Measurements from ENCODE around the gene ASTN2. TPM values are rescaled to one million over a fixed set of nuclear protein-coding genes. Genes with fewer than 3 reads are reported as not detected.

Gene ASTN2
- total RNA-seq, 1 donor from 2014 or later: 7.3 TPM

DNA sequence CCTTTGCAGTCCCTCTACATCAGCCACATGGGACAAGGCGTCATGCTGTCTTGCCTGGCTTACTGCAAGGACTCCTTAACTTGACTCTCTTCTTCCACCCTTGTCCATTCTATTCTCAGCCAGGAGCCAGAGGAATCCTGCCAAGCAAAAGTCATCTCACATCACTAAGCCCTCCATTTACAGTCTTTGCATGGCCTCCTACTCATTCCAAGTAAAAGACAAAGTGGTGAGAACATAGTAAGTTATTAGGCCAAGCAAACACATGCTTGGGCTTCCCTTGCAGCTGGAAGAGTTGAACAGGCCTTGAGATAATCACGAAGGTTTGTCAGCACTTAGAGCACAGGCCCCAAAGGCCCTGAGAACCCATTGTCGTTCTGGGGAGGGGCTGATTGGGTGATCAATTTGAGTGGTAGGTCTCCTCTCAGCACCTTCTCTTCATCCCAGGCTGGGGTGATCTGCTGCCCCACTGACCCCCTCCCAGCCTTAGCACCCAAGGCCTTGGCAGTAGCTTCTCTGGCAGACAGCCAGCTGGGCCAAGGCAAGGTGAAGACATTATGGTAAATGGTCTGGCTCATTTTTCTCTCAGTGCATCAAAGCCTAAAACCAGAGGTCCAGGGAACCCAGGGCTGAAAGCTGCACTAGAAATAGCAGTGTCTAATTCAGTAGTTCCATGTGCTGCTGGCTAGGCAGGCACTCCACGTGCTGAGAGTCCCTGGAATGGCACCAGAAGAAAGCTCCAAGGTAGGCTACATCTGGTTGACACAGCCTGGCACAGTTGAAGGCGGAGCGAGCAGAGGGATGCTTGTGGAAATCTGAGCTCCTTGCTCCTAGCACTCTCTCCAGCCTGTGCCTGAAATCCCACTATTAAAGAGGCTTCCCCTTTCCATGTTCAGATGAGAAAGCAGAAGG, 121.4 kb downstream of the ASTN2 start:
- Histone ChIP-seq H3K36me3 (ENCODE audit: control insufficient read depth in 3 of 3, insufficient read depth in 3 of 3, low read length in 3 of 3) (no peaks in the 10 kb centered on the region), H3K27me3 (ENCODE audit: control insufficient read depth in 3 of 3, insufficient read depth in 3 of 3, low read length in 3 of 3) (no peaks in the 10 kb centered on the region), H3K4me1 (ENCODE audit: control insufficient read depth in 3 of 3, insufficient read depth in 3 of 3, low read length in 3 of 3) (peaks cover 0 to 2% (median 0%) of the 10 kb centered on the region in 3 donors), H3K27ac (ENCODE audit: low read depth, low read length) (no peak overlapping the region), H3K9me3 (ENCODE audit: control insufficient read depth in 3 of 3, low read length in 3 of 3) (no peaks in the 10 kb centered on the region), H3K9ac (ENCODE audit: low read depth in 1 of 3, low read length in 3 of 3) (no peak overlapping the region), H3K4me3 (ENCODE audit: low read length in 3 of 3) (no peak overlapping the region)

DNA sequence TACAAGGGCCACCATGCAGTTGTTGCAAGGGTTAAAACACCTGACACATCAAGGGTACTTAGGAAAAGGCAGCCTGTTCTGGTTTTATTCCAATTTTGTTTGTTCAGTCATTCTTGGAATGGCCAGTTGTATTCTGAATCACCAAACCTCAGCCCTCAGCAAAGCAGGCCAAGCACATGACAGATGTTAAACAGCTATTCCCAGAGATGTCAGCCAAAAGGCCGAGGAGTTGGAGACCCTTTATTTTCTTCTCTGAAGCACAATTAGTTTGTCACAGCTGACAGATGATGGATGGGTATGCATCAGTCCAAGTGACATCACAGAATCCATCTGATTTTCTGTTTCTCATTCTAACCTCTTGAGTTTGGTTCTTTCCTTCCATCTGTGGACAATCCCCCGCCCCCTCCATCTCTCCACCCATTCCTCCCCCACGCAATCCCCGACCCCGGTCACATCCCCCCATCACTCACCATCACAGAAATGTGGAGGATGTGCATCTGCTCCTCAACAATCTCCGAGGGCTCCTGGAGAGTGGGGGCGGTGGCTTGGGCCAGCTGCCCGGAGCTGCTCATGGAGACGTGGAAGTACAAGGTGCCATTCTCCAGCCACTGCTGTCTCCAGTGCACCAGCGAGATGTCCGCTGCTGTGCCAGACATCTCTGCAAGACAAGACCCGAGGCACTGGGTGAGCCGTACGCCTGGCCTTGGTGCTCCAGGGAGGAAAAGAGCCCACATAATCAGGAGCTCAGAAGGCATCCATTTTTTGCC, 123.8 kb downstream of the ASTN2 start:
- H3K27ac ChIP-seq (ENCODE audit: low read depth, low read length): no peak overlapping the region
- no peaks in the 10 kb centered on the region for H3K36me3 ChIP-seq (ENCODE audit: control insufficient read depth in 3 of 3, insufficient read depth in 3 of 3, low read length in 3 of 3)
- no peak overlapping the region for H3K4me3 ChIP-seq (ENCODE audit: low read length in 3 of 3)
- no peaks in the 10 kb centered on the region for H3K9me3 ChIP-seq (ENCODE audit: control insufficient read depth in 3 of 3, low read length in 3 of 3)
- peaks cover 0 to 2% (median 0%) of the 10 kb centered on the region in 3 donors for H3K4me1 ChIP-seq (ENCODE audit: control insufficient read depth in 3 of 3, insufficient read depth in 3 of 3, low read length in 3 of 3)
- no peak overlapping the region for H3K9ac ChIP-seq (ENCODE audit: low read depth in 1 of 3, low read length in 3 of 3)
- H3K27me3 ChIP-seq (ENCODE audit: control insufficient read depth in 3 of 3, insufficient read depth in 3 of 3, low read length in 3 of 3): no peaks in the 10 kb centered on the region

DNA sequence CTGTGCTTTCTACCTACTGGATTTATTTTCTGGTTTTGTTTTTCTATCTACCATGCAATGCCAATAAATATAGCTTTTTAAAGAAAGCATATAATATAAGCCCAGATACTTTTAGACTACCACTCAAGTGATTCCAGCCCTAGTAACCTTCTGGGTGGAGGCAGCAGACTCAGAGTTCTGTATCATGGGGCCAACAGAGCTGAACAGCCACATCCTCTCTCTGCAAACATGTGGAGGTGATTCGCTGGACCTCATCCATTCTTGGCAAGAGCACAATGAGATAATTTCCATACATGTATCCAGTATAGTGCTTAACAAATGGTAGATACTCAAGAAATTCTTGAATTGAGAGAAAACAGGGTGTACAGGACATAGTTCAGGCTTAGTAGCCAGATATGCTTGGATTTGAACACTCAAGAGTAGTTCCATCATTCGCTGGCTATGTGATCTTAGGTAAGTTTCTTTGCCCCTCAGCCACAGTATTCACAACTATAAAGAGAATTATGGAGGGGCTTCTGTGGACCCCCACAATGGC, 124.5 kb downstream of the ASTN2 start:
- Histone ChIP-seq H3K4me3 (ENCODE audit: low read length in 3 of 3) (no peak overlapping the region), H3K9ac (ENCODE audit: low read depth in 1 of 3, low read length in 3 of 3) (no peak overlapping the region), H3K36me3 (ENCODE audit: control insufficient read depth in 3 of 3, insufficient read depth in 3 of 3, low read length in 3 of 3) (no peaks in the 10 kb centered on the region)

DNA sequence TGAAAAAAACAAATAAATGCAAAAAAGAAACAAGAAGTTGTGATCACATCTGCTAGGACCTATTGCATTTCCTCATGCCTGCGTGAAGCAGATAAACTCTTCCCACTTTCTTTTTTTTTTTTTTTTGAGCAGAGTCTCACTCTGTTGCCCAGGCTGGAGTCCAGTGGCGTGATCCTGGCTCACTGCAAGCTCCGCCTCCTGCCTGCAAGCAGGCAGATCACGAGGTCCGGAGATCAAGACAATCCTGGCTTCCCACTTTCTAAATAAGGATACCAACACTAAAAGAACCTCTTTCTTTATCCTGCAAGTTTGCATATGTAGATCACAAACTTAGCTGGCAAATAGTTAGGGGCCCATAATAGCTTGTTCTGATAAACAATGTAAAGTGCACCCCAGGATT, 128.6 kb downstream of the ASTN2 start:
- no peak overlapping the region for H3K27ac ChIP-seq (ENCODE audit: low read depth, low read length)
- no peak overlapping the region for H3K9ac ChIP-seq (ENCODE audit: low read depth in 1 of 3, low read length in 3 of 3)
- H3K4me3 ChIP-seq (ENCODE audit: low read length in 3 of 3): no peak overlapping the region
- no peaks in the 10 kb centered on the region for H3K4me1 ChIP-seq (ENCODE audit: control insufficient read depth in 3 of 3, insufficient read depth in 3 of 3, low read length in 3 of 3)
- H3K9me3 ChIP-seq (ENCODE audit: control insufficient read depth in 3 of 3, low read length in 3 of 3): no peaks in the 10 kb centered on the region
- no peaks in the 10 kb centered on the region for H3K27me3 ChIP-seq (ENCODE audit: control insufficient read depth in 3 of 3, insufficient read depth in 3 of 3, low read length in 3 of 3)
- H3K36me3 ChIP-seq (ENCODE audit: control insufficient read depth in 3 of 3, insufficient read depth in 3 of 3, low read length in 3 of 3): no peaks in the 10 kb centered on the region

More for the DNA sequence above, 124.5 kb downstream of the ASTN2 start:
- no peaks in the 10 kb centered on the region for H3K9me3 ChIP-seq (ENCODE audit: control insufficient read depth in 3 of 3, low read length in 3 of 3)
- H3K27ac ChIP-seq (ENCODE audit: low read depth, low read length): no peak overlapping the region
- peaks cover 0 to 2% (median 0%) of the 10 kb centered on the region in 3 donors for H3K4me1 ChIP-seq (ENCODE audit: control insufficient read depth in 3 of 3, insufficient read depth in 3 of 3, low read length in 3 of 3)
- H3K27me3 ChIP-seq (ENCODE audit: control insufficient read depth in 3 of 3, insufficient read depth in 3 of 3, low read length in 3 of 3): no peaks in the 10 kb centered on the region

DNA sequence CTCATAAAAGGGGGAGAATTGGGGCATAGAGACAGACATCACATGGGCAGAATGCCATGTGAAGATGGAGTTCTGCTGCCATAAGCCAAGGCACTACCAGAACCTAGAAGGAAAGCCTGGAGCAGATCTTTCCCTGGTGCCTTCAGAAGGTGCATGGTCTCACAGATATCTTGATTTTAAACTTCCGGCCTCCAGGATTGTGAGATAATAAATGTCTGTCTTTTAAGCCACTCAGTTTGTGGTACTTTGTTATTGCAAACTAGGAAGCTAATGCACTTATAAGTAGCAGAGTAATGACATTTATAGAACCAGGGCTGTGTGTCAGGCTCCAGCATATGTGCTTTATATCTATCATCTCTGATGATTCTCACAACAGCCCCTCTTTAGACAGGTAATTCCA, 130.4 kb downstream of the ASTN2 start:
- no peaks in the 10 kb centered on the region for H3K4me1 ChIP-seq (ENCODE audit: control insufficient read depth in 3 of 3, insufficient read depth in 3 of 3, low read length in 3 of 3)
- H3K36me3 ChIP-seq (ENCODE audit: control insufficient read depth in 3 of 3, insufficient read depth in 3 of 3, low read length in 3 of 3): no peaks in the 10 kb centered on the region
- H3K27me3 ChIP-seq (ENCODE audit: control insufficient read depth in 3 of 3, insufficient read depth in 3 of 3, low read length in 3 of 3): no peaks in the 10 kb centered on the region
- no peak overlapping the region for H3K9ac ChIP-seq (ENCODE audit: low read depth in 1 of 3, low read length in 3 of 3)
- no peak overlapping the region for H3K4me3 ChIP-seq (ENCODE audit: low read length in 3 of 3)
- H3K9me3 ChIP-seq (ENCODE audit: control insufficient read depth in 3 of 3, low read length in 3 of 3): no peaks in the 10 kb centered on the region
- no peak overlapping the region for H3K27ac ChIP-seq (ENCODE audit: low read depth, low read length)

DNA sequence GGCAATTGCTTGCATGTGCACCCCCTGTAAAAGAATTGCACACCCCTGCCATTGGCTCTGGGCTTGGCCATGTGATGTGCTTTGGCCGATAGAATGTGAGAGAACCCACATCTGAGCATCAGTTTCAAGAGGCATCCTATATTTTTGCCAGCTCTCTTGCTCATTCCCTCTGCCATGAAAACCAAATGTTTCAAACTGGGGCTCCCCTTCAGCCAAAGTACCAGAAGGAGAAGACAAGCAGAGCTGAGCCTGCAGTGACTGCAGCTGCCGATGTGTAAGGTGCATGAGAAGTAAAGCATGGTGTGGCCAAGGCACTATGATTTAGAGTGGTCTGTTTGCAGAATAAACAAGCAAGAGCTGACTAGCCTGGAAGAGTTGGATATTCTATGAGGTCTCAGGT, 132.3 kb downstream of the ASTN2 start:
- Histone ChIP-seq H3K9ac (ENCODE audit: low read depth in 1 of 3, low read length in 3 of 3) (no peak overlapping the region), H3K27me3 (ENCODE audit: control insufficient read depth in 3 of 3, insufficient read depth in 3 of 3, low read length in 3 of 3) (no peaks in the 10 kb centered on the region), H3K36me3 (ENCODE audit: control insufficient read depth in 3 of 3, insufficient read depth in 3 of 3, low read length in 3 of 3) (no peaks in the 10 kb centered on the region), H3K9me3 (ENCODE audit: control insufficient read depth in 3 of 3, low read length in 3 of 3) (no peaks in the 10 kb centered on the region), H3K4me1 (ENCODE audit: control insufficient read depth in 3 of 3, insufficient read depth in 3 of 3, low read length in 3 of 3) (no peaks in the 10 kb centered on the region), H3K4me3 (ENCODE audit: low read length in 3 of 3) (no peak overlapping the region), H3K27ac (ENCODE audit: low read depth, low read length) (no peak overlapping the region)

DNA sequence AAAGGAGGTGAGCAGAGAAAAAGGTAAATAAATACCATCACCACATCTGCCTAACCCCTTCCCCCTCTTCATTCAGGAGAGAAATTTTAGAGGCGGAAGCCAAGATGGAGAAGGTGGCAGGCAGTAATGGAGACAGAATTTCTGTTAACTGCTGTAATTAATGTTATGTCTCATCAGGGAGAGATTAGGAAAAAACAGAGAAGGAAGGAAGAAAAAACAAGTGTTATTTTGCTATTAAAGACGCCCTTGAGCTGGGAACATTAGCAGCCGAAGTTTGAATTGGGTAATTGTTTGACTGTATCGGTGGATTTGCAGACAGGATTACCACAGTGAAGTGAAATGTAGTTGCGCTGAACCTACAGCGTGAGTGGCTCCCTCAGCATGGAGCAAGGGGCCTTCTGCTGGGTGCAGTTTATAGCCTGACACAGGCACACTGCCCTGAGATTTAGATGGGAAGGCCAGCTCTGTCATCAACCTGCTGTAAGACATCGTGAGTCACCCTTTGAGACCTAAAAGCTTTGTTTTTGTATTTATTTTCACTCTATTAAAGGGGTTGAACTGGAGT, 136.3 kb downstream of the ASTN2 start:
- no peak overlapping the region for H3K4me3 ChIP-seq (ENCODE audit: low read length in 3 of 3)
- H3K27me3 ChIP-seq (ENCODE audit: control insufficient read depth in 3 of 3, insufficient read depth in 3 of 3, low read length in 3 of 3): no peaks in the 10 kb centered on the region
- no peaks in the 10 kb centered on the region for H3K36me3 ChIP-seq (ENCODE audit: control insufficient read depth in 3 of 3, insufficient read depth in 3 of 3, low read length in 3 of 3)
- H3K9me3 ChIP-seq (ENCODE audit: control insufficient read depth in 3 of 3, low read length in 3 of 3): no peaks in the 10 kb centered on the region
- no peaks in the 10 kb centered on the region for H3K4me1 ChIP-seq (ENCODE audit: control insufficient read depth in 3 of 3, insufficient read depth in 3 of 3, low read length in 3 of 3)
- H3K9ac ChIP-seq (ENCODE audit: low read depth in 1 of 3, low read length in 3 of 3): no peak overlapping the region
- no peak overlapping the region for H3K27ac ChIP-seq (ENCODE audit: low read depth, low read length)

DNA sequence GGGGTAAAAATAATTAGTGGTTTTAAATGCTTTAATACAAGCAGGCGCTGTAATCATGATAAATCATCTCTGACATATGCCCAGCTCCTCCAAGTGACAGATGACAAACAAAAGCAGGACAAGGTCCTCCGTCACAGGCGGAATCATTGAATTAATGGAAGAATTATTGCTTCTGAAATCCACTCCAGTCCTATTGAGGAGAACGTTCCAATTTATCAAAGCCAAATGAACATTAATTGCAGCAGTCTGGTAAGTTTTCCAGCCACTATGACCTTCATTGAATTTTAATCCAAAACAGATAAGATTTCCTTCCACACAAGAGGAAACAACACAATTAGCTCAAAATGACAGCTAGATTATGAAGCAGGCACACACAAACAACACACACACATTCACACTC, 136.8 kb downstream of the ASTN2 start:
- H3K9me3 ChIP-seq (ENCODE audit: control insufficient read depth in 3 of 3, low read length in 3 of 3): no peaks in the 10 kb centered on the region
- H3K9ac ChIP-seq (ENCODE audit: low read depth in 1 of 3, low read length in 3 of 3): no peak overlapping the region
- no peaks in the 10 kb centered on the region for H3K4me1 ChIP-seq (ENCODE audit: control insufficient read depth in 3 of 3, insufficient read depth in 3 of 3, low read length in 3 of 3)
- no peak overlapping the region for H3K4me3 ChIP-seq (ENCODE audit: low read length in 3 of 3)
- H3K36me3 ChIP-seq (ENCODE audit: control insufficient read depth in 3 of 3, insufficient read depth in 3 of 3, low read length in 3 of 3): no peaks in the 10 kb centered on the region
- H3K27me3 ChIP-seq (ENCODE audit: control insufficient read depth in 3 of 3, insufficient read depth in 3 of 3, low read length in 3 of 3): no peaks in the 10 kb centered on the region
- no peak overlapping the region for H3K27ac ChIP-seq (ENCODE audit: low read depth, low read length)

DNA sequence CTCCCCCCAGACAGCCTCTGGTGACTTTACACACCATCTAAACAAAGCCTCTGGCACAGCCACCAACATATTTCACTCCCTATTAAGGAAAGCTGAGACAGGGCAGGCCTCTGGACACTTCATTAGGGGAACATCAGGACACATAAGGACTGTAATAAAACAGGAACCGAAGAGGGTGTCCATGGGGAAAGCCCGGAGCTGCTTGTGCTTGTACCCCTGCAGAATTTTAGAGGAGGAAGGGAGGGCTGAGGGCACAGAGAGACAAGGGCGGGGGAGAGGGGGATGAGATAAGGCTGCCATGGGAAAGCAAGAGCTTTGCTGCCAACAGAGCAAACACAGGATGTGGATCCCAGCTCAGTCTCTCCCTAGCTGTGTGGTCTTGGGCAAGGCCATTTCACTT, 138.4 kb downstream of the ASTN2 start:
- H3K27ac ChIP-seq (ENCODE audit: low read depth, low read length): no peak overlapping the region
- H3K4me1 ChIP-seq (ENCODE audit: control insufficient read depth in 3 of 3, insufficient read depth in 3 of 3, low read length in 3 of 3): no peaks in the 10 kb centered on the region
- no peak overlapping the region for H3K9ac ChIP-seq (ENCODE audit: low read depth in 1 of 3, low read length in 3 of 3)
- no peaks in the 10 kb centered on the region for H3K27me3 ChIP-seq (ENCODE audit: control insufficient read depth in 3 of 3, insufficient read depth in 3 of 3, low read length in 3 of 3)
- no peaks in the 10 kb centered on the region for H3K9me3 ChIP-seq (ENCODE audit: control insufficient read depth in 3 of 3, low read length in 3 of 3)
- H3K36me3 ChIP-seq (ENCODE audit: control insufficient read depth in 3 of 3, insufficient read depth in 3 of 3, low read length in 3 of 3): no peaks in the 10 kb centered on the region
- H3K4me3 ChIP-seq (ENCODE audit: low read length in 3 of 3): no peak overlapping the region

DNA sequence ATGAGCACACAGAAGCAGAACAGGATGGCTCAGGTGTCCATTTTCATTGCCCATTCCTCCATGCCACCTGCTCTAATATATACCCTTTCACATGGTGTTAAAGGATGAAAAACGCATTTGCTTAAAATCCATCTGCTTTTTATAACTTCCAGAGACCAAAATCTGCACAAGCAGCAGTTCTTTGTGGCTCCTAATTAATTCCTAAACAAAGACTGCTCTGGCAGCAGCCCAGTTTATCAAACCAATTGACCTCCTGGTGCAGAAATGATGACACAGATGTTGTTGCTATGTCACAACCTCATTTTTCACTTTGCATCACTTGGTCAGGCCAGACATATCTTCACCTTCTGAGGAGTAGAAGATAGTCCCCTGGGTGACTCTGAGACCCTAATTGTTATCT, 141.2 kb downstream of the ASTN2 start:
- Histone ChIP-seq H3K36me3 (ENCODE audit: control insufficient read depth in 3 of 3, insufficient read depth in 3 of 3, low read length in 3 of 3) (no peaks in the 10 kb centered on the region), H3K27me3 (ENCODE audit: control insufficient read depth in 3 of 3, insufficient read depth in 3 of 3, low read length in 3 of 3) (no peaks in the 10 kb centered on the region), H3K9ac (ENCODE audit: low read depth in 1 of 3, low read length in 3 of 3) (no peak overlapping the region), H3K9me3 (ENCODE audit: control insufficient read depth in 3 of 3, low read length in 3 of 3) (no peaks in the 10 kb centered on the region), H3K27ac (ENCODE audit: low read depth, low read length) (no peak overlapping the region), H3K4me3 (ENCODE audit: low read length in 3 of 3) (no peak overlapping the region), H3K4me1 (ENCODE audit: control insufficient read depth in 3 of 3, insufficient read depth in 3 of 3, low read length in 3 of 3) (no peaks in the 10 kb centered on the region)

All from skeletal muscle tissue (tissue), 4 donors.